Stimulated activated CD8-positive, alpha-beta memory T cell treated with anti-CD3 and anti-CD28 coated beads, Interleukin-7, amount 100 ng/mL, for 48 hours (primary cell): ENCODE data around the gene NSL1.
"Not testable (repeated sequence)": the region's sequence is repeated elsewhere in the genome, so short reads cannot be mapped to it uniquely, and the experiment has no call there.

ENCODE experiments used
- DNase-seq, 2 donors: peaks; one replicate each; pipeline ENCODE4 v3.0.0-alpha.2; 2020; ENCODE audit warnings: low read depth in 1 of 2; ENCODE audit errors: extremely low read depth in 1 of 2

The NSL1 gene

DNA sequence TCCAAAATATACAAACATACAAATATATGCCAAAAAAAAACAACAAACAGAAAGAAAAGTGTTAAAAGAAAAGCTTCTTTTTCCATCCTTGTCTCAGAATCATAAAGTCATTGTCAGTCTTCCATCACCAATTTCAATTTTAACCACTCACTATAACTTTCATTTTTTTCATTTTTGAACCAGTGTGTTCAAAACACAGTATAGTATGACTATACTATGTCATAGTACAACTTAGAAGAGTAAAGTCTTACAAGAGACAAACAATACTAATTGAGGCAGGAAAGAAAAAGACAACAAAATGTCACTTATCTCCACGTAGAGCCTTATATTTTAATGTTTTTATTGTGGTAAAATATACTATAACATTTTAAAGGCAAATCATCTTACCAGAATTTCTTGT lies 7.6 kb downstream of the NSL1 start:
- no peak for DNase-seq

- no peak for DNase-seq
These were observed 9.0 kb downstream of the NSL1 start for GRCh38 chr1:212782422-212783154.

DNA sequence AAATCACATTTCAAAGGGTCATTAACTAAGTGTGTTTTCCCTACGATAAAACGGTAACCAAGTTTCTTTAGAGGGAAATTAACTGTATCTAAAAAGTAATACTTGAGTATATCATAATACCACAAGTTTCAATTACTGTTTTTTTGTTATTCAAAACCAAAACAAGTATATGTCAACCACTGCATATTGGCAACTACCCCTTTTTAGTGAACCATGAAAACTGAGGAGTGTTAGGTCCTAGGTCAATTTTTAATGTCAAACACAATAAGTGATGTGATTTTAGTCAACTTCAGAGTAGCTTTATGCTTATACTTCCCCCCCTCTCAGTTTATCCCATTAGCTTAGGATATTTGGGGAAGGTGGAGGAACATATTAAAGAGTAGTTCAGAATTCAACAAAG lies 10.4 kb downstream of the NSL1 start:
- DNase-seq: no peak

DNA sequence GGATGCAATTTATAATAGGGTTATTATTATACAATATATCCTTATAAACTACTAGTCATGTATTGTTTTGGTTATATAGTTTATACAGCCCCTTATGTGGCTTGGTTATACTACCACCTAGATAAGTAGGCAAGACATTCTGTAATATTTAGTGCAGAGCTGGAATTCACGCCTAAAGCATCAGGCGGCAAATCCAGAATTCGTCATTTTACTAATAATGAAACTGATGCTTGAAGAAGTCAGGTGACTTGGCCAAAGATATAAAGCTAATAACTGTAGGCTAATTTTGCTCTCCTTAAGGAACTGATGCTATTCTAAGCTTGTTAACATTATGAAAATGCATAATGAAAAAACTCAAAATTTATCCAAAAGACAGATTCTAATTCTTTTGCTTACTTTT lies 10.8 kb downstream of the NSL1 start:
- no peak for DNase-seq

DNA sequence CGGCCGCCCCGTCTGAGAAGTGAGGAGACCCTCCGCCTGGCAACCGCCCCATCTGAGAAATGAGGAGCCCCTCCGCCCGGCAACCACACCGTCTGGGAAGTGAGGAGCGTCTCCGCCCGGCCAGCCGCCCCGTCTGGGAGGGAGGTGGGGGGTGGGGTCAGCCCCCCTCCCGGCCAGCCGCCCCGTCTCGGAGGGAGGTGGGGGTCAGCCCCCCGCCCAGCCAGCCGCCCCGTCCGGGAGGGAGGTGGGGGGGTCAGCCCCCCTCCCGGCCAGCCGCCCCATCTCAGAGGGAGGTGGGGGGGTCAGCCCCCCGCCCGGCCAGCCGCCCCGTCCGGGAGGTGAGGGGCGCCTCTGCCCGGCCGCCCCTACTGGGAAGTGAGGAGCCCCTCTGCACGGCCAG lies 12.5 kb downstream of the NSL1 start:
- DNase-seq: not testable (repeated sequence)

DNA sequence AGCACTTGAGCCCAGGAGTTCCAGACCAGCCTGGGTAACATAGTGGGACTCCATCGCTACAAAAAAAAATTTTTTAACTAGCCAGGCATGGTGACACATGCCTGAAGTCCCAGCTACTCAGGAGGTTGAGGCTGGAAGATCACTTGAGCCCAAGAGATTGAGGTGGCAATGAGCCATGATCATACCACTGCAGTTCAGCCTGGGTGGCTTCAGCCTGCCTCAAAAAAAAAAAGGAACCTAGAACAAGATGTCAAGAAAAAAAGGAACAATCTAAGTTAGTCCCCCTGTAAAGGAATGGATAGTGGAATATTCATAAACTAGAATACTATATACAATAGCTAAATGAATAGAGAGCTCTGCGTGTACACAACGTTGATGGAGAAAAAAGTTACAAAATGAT lies 14.4 kb downstream of the NSL1 start:
- no peak for DNase-seq

DNA sequence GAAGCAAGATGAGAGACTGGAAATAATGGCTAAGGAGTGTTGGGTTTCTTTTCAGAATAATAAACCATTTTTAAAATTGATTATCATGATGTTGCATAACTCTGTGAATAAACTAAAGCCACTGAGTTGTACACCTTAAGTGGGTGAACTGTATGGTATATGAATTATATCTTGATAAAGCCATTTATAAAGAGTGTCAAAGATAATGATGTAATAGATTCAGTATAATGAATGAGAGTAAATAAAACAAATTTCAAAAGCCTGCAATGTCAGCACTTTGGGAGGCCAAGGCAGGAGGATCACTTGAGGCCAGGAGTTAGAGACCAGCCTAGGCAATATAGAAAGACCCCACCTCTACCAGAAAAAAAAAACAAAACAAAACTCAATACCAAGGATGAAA lies 16.3 kb downstream of the NSL1 start:
- no peak for DNase-seq

- no peak for DNase-seq
These were observed 17.0 kb downstream of the NSL1 start for GRCh38 chr1:212774584-212774983.

GRCh38 chr1:212773011-212773410 lies 18.6 kb downstream of the NSL1 start:
- no peak for DNase-seq

- DNase-seq: no peak
These were observed 20.2 kb downstream of the NSL1 start for GRCh38 chr1:212771341-212771740.

DNA sequence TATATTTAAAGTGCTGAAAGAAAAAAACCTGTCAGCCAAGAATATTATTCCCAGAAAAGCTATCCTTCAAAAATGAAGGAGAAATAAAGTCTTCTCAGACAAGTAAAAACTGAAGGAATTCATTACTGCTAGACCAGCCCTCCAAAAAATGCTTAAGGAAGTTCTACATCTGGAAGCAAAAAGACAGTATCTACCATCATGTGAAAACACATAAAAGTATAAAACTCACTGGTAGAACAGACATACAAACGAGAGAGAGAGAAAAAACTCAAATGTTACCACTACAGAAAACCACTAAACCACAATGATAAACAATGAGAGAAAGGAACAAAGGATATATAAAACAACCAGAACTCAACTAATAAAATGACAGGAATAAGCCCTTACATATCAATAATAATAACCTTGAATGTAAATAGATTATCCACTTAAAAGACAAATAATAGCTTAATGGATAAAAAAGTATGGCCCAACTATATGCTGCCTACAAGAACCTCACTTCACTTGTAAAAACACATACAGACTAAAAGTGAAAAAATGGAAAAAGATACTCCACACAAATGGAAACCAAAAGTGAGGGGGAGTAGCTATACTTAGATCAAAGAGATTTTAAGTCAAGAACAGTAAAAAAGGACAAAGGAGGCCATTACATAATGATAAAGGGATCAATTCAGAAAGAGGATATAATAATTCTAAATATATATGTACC lies 22.0 kb downstream of the NSL1 start:
- DNase-seq: no peak

- DNase-seq: not testable (repeated sequence)
These were observed 24.8 kb downstream of the NSL1 start for GRCh38 chr1:212766825-212767224.

DNA sequence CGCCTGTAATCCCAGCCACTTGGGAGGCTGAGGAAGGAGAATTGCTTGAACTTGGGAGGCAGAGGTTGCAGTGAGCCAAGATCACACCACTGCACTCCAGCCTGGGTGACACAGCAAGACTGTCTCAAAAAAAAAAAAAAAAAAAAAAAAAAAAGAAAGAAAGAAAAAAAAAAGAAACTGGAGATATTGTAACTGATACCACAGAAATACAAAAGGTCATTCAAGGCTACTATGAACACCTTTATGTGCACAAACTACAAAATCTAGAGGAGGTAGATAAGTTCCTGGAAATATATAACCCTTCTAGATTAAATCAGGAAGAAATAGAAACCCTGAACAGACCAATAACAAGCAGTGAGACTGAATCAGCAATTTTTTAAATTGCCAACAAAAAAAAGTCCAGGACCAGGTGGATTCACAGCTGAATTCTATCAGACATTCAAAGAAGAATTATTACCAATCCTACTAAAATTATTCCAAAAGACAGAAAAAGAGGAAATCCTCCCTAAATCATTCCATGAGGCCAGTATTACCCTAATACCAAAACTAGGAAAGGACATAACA lies 26.8 kb downstream of the NSL1 start:
- not testable (repeated sequence) for DNase-seq

GRCh38 chr1:212762839-212763238 lies 28.7 kb downstream of the NSL1 start:
- no peak for DNase-seq

GRCh38 chr1:212762234-212762633 lies 29.3 kb downstream of the NSL1 start:
- no peak for DNase-seq

GRCh38 chr1:212760126-212760823 lies 31.3 kb downstream of the NSL1 start:
- DNase-seq: peak; percentile 30 to 49

GRCh38 chr1:212759683-212760082 lies 31.9 kb downstream of the NSL1 start:
- no peak for DNase-seq

- no peak for DNase-seq
These were observed 36.9 kb downstream of the NSL1 start for GRCh38 chr1:212754680-212755079.

- DNase-seq: no peak
These were observed 37.4 kb downstream of the NSL1 start for GRCh38 chr1:212754193-212754592.

GRCh38 chr1:212753749-212754148 lies 37.8 kb downstream of the NSL1 start:
- no peak for DNase-seq

- no peak for DNase-seq
These were observed 38.6 kb downstream of the NSL1 start for GRCh38 chr1:212752934-212753497.
